Vagina (tissue), 2 donors: Measurements from ENCODE around the gene DR1. TPM values are rescaled to one million over a fixed set of nuclear protein-coding genes. Genes with fewer than 3 reads are reported as not detected.

Source experiments
- DNase-seq, 2 donors: peaks; one replicate each; pipeline ENCODE4 v3.0.0-alpha.2; 2017; ENCODE audit errors: extremely low spot score in 2 of 2
- H3K27ac ChIP-seq: fragments of 200-600 bp; sonication (generic); one replicate; pipeline ENCODE4 v1.5.1; 2019
- H3K27me3 ChIP-seq: fragments of 200-600 bp; sonication (generic); one replicate; pipeline ENCODE4 v1.5.1; 2019
- H3K36me3 ChIP-seq, 2 donors: fragments of 200-600 bp; sonication (generic); one replicate each; pipeline ENCODE4 v1.5.1; 2017 to 2019
- H3K4me1 ChIP-seq: fragments of 200-600 bp; sonication (generic); one replicate; pipeline ENCODE4 v1.5.1; 2019
- H3K4me3 ChIP-seq, 2 donors: fragments of 200-600 bp; sonication (generic); 1 replicate in 1 of 2; 2 replicates in 1 of 2; pipeline ENCODE4 v1.5.1; 2016 to 2019
- H3K9me3 ChIP-seq: fragments of 200-600 bp; sonication (generic); one replicate; pipeline ENCODE4 v1.5.1; 2019
- CTCF ChIP-seq, 3 experiments: fragments of 450-650 bp in 2 of 3; fragments of 200-600 bp in 1 of 3; sonication (generic) in 1 of 3; IDR thresholded peaks; one replicate each; pipeline ENCODE4 v1.5.1; 2017 to 2019; ENCODE audit warnings: antibody characterized with exemption in 3 of 3, mild to moderate bottlenecking in 2 of 3, moderate library complexity in 2 of 3
- POLR2A ChIP-seq, 2 donors: fragments of 450-650 bp; IDR thresholded peaks; one replicate each; pipeline ENCODE4 v1.6.1; 2017; ENCODE audit warnings: antibody characterized with exemption in 2 of 2, mild to moderate bottlenecking in 2 of 2, moderate library complexity in 2 of 2
- POLR2AphosphoS5 ChIP-seq, 2 donors: sonication (generic); formaldehyde crosslinking; IDR thresholded peaks; one replicate each; pipeline ENCODE4 v1.9.0; 2017; ENCODE audit warnings: antibody characterized with exemption in 2 of 2, mild to moderate bottlenecking in 2 of 2, low read depth in 1 of 2; ENCODE audit not compliant: insufficient read depth in 1 of 2
- intact Hi-C: fragments of 100-400 bp; cut with DNase I; formaldehyde crosslinking; loops from one replicate; pipeline ENCODE4 v1.15.1; 2023
- total RNA-seq: library from RNA; depleted of rRNA; stranded (reverse); fragments of >200 nt; gene quantifications from one replicate; pipeline ENCODE4 v1.2.3, GENCODE V29; 2016

The DR1 gene
- total RNA-seq, 1 donor from 2014 or later: 20.6 TPM

GRCh38 chr1:93360111-93360510 is 14.4 kb downstream of the DR1 start:
- Histone ChIP-seq H3K4me3 (no peak overlapping the region), H3K27me3 (no peaks in the 10 kb centered on the region), H3K36me3 (peaks cover 0 to 32% of the 10 kb centered on the region in 2 donors), H3K4me1 (peaks cover 29% of the 10 kb centered on the region), H3K27ac (no peak overlapping the region), H3K9me3 (no peaks in the 10 kb centered on the region)
- DNase-seq: no peak
- intact Hi-C loops: no loop called here
- TF ChIP-seq CTCF (IDR thresholded peaks at IDR 0.05) (no peak), POLR2AphosphoS5 (IDR thresholded peaks at IDR 0.05; ENCODE audit: insufficient read depth in 1 of 2, low read depth in 1 of 2) (no peak), POLR2A (IDR thresholded peaks at IDR 0.05) (no peak)

GRCh38 chr1:93362237-93362636 is 16.5 kb downstream of the DR1 start:
- no peaks in the 10 kb centered on the region for H3K9me3 ChIP-seq
- H3K36me3 ChIP-seq: peaks cover 0 to 29% of the 10 kb centered on the region in 2 donors
- H3K27ac ChIP-seq: no peak overlapping the region
- no peaks in the 10 kb centered on the region for H3K27me3 ChIP-seq
- TF ChIP-seq POLR2A (IDR thresholded peaks at IDR 0.05) (no peak), POLR2AphosphoS5 (IDR thresholded peaks at IDR 0.05; ENCODE audit: insufficient read depth in 1 of 2, low read depth in 1 of 2) (no peak), CTCF (IDR thresholded peaks at IDR 0.05) (no peak)
- intact Hi-C loops: no loop called here
- H3K4me3 ChIP-seq: no peak overlapping the region
- peaks cover 24% of the 10 kb centered on the region for H3K4me1 ChIP-seq
- DNase-seq: no peak

- H3K4me3 ChIP-seq: no peak overlapping the region
- H3K4me1 ChIP-seq: no peaks in the 10 kb centered on the region
- H3K27me3 ChIP-seq: no peaks in the 10 kb centered on the region
- H3K9me3 ChIP-seq: no peaks in the 10 kb centered on the region
- H3K27ac ChIP-seq: no peak overlapping the region
- DNase-seq: no peak
- intact Hi-C loops: no loop called here
- TF ChIP-seq POLR2A (IDR thresholded peaks at IDR 0.05) (no peak), CTCF (IDR thresholded peaks at IDR 0.05) (no peak), POLR2AphosphoS5 (IDR thresholded peaks at IDR 0.05; ENCODE audit: insufficient read depth in 1 of 2, low read depth in 1 of 2) (no peak)
- peaks cover 0 to 21% of the 10 kb centered on the region in 2 donors for H3K36me3 ChIP-seq
Measured at GRCh38 chr1:93365813-93366212, 20.1 kb downstream of the DR1 start.

GRCh38 chr1:93369734-93370133 is 24.0 kb downstream of the DR1 start:
- H3K4me1 ChIP-seq: no peaks in the 10 kb centered on the region
- no peaks in the 10 kb centered on the region for H3K9me3 ChIP-seq
- intact Hi-C loops: no loop called here
- no peak for TF ChIP-seq POLR2AphosphoS5 (IDR thresholded peaks at IDR 0.05; ENCODE audit: insufficient read depth in 1 of 2, low read depth in 1 of 2)
- TF ChIP-seq CTCF (IDR thresholded peaks at IDR 0.05): no peak
- no peak for TF ChIP-seq POLR2A (IDR thresholded peaks at IDR 0.05)
- DNase-seq: no peak
- H3K4me3 ChIP-seq: no peak overlapping the region
- peaks cover 0 to 10% of the 10 kb centered on the region in 2 donors for H3K36me3 ChIP-seq
- H3K27ac ChIP-seq: no peak overlapping the region
- H3K27me3 ChIP-seq: no peaks in the 10 kb centered on the region

GRCh38 chr1:93374334-93375106 is 28.8 kb downstream of the DR1 start:
- H3K4me3 ChIP-seq: no peak overlapping the region
- TF ChIP-seq POLR2AphosphoS5 (IDR thresholded peaks at IDR 0.05; ENCODE audit: insufficient read depth in 1 of 2, low read depth in 1 of 2) (no peak), CTCF (IDR thresholded peaks at IDR 0.05) (no peak), POLR2A (IDR thresholded peaks at IDR 0.05) (no peak)
- H3K27me3 ChIP-seq: no peaks in the 10 kb centered on the region
- no peak for DNase-seq
- intact Hi-C loops: no loop called here
- H3K27ac ChIP-seq: no peak overlapping the region
- H3K9me3 ChIP-seq: no peaks in the 10 kb centered on the region
- no peaks in the 10 kb centered on the region for H3K4me1 ChIP-seq
- H3K36me3 ChIP-seq: no peaks in the 10 kb centered on the region
